GM12865 (cell line): ENCODE results near the gene P4HB.

Source experiments
- DNase-seq: peaks from one replicate; pipeline ENCODE4 v3.0.0; 2010; ENCODE audit warnings: low read depth
- H3K4me3 ChIP-seq: 2 replicates; pipeline ENCODE4 v1.5.1; 2011; ENCODE audit warnings: mild to moderate bottlenecking, low read depth, low read length, control low read depth
- TF ChIP-seq, protein P1 (sequence below): IDR thresholded peaks from 2 replicates; pipeline ENCODE4 v1.5.1; 2011; ENCODE audit warnings: low read length, control low read depth, low read depth, inconsistent platforms; ENCODE audit not compliant: insufficient read depth; ENCODE audit errors: missing control alignments

P4HB gene

DNA sequence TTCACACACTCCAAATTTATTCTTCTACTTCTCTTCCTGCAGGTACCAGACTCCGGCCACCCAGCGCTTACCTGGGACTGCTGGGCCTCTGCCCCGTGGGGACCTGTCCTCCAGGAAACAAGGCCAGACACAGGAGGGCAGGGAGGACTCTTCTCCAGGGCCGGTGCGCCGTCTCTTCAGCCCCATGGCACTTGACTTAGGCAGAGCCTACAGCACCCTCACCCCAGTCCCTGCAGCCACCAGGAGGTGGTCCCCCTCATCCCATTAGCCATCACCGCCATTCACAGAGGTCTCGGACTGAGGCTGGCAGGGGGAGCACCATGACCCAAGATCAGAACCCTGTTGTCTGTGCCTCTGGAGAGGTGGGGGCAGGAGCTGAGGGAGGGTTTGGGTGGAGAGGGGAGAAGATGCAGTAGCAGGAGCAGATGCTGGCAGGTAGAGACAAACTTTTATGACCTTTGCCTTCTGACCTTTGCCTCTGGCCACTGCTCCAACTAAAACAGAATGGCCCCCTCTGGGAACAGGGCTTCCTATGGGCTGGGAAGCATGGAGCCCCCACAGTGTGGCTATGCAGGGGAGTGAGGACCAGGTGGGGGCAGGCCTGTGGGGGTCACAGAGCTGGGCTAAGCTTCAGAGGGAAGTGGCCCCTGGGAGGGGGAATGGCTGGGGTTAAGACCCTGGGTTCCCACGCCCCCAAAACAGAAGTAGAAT, 58.1 kb downstream of the P4HB start:
- H3K4me3 ChIP-seq, result no peak overlapping the region
- DNase-seq, result no peak
- TF ChIP-seq, protein P1, sequence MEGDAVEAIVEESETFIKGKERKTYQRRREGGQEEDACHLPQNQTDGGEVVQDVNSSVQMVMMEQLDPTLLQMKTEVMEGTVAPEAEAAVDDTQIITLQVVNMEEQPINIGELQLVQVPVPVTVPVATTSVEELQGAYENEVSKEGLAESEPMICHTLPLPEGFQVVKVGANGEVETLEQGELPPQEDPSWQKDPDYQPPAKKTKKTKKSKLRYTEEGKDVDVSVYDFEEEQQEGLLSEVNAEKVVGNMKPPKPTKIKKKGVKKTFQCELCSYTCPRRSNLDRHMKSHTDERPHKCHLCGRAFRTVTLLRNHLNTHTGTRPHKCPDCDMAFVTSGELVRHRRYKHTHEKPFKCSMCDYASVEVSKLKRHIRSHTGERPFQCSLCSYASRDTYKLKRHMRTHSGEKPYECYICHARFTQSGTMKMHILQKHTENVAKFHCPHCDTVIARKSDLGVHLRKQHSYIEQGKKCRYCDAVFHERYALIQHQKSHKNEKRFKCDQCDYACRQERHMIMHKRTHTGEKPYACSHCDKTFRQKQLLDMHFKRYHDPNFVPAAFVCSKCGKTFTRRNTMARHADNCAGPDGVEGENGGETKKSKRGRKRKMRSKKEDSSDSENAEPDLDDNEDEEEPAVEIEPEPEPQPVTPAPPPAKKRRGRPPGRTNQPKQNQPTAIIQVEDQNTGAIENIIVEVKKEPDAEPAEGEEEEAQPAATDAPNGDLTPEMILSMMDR, result no peak

GRCh38 chr17:81801327-81801726, 59.0 kb downstream of the P4HB start:
- DNase-seq, result no peak
- TF ChIP-seq, protein P1, result no peak
- no peak overlapping the region for H3K4me3 ChIP-seq

GRCh38 chr17:81794509-81794908, 65.8 kb downstream of the P4HB start:
- TF ChIP-seq, protein P1, result no peak
- no peak for DNase-seq
- H3K4me3 ChIP-seq, result no peak overlapping the region

GRCh38 chr17:81794074-81794476, 66.3 kb downstream of the P4HB start:
- H3K4me3 ChIP-seq, result no peak overlapping the region
- TF ChIP-seq, protein P1, result no peak
- no peak for DNase-seq
